Naive thymus-derived CD4-positive, alpha-beta T cell (primary cell): ENCODE data around the gene MEGF8. TPM values are rescaled to one million over a fixed set of nuclear protein-coding genes. Genes with fewer than 3 reads are reported as not detected.
A peak's percentile ranks its signal among the peaks of the same experiment; 100 is the strongest.

Experiments used
- ATAC-seq: fragments of 150-1000 bp; cut with Tn5 transposase; 2 replicates; pipeline ENCODE4 v1.10.0; 2021; ENCODE audit warnings: mild to moderate bottlenecking, moderate library complexity
- CTCF ChIA-PET: fragments of 350-600 bp; sonication (Branson Sonifier 250); formaldehyde crosslinking; loops from one replicate; lab custom pipeline; 2021; ENCODE audit warnings: antibody characterized with exemption; lab: Charles Lee
- POLR2A ChIA-PET: fragments of 350-600 bp; sonication (Branson Sonifier 250); formaldehyde crosslinking; loops from one replicate; lab custom pipeline; 2021; ENCODE audit warnings: antibody characterized with exemption, inconsistent platforms; lab: Charles Lee
- DNase-seq, 9 donors: peaks; one replicate each; pipeline versions ENCODE4 v3.0.0 to v3.0.0-alpha.2; 2020 to 2022; ENCODE audit warnings: mixed read lengths in 1 of 9
- H3K27ac ChIP-seq: one replicate; pipeline ENCODE4 v1.7.0; 2013; ENCODE audit warnings: mild to moderate bottlenecking, low read depth, low read length, moderate library complexity
- H3K27me3 ChIP-seq, 2 donors: one replicate each; pipeline ENCODE4 v1.7.0; 2013; ENCODE audit warnings: low read length in 2 of 2, mild to moderate bottlenecking in 2 of 2, moderate library complexity in 2 of 2; ENCODE audit not compliant: control insufficient read depth in 2 of 2, insufficient read depth in 2 of 2
- H3K36me3 ChIP-seq, 3 experiments: 1 replicate in 2 of 3; 2 replicates in 1 of 3; pipeline ENCODE4 v1.7.0; 2013; ENCODE audit warnings: low read length in 3 of 3, mild to moderate bottlenecking in 3 of 3, moderate library complexity in 1 of 3; ENCODE audit not compliant: insufficient read depth in 3 of 3, control insufficient read depth in 2 of 3
- H3K4me1 ChIP-seq, 2 donors: one replicate each; pipeline ENCODE4 v1.7.0; 2013; ENCODE audit warnings: low read length in 2 of 2, mild to moderate bottlenecking in 2 of 2, moderate library complexity in 1 of 2; ENCODE audit not compliant: control insufficient read depth in 2 of 2, insufficient read depth in 2 of 2
- H3K4me3 ChIP-seq: 2 replicates; pipeline ENCODE4 v1.7.0; 2013; ENCODE audit warnings: mild to moderate bottlenecking, low read length
- H3K9me3 ChIP-seq, 3 experiments: 1 replicate in 2 of 3; 2 replicates in 1 of 3; pipeline ENCODE4 v1.7.0; 2013; ENCODE audit warnings: low read length in 3 of 3; ENCODE audit not compliant: control insufficient read depth in 2 of 3
- H3K27ac Mint-ChIP-seq, 9 donors: one replicate each; pipeline ENCODE4 v1.8.0; 2020 to 2022; ENCODE audit warnings: mixed read lengths in 9 of 9, mild to moderate bottlenecking in 8 of 9, moderate library complexity in 5 of 9, inconsistent platforms in 2 of 9
- H3K27me3 Mint-ChIP-seq, 5 donors: one replicate each; pipeline ENCODE4 v1.8.0; 2021 to 2022; ENCODE audit warnings: mixed read lengths in 5 of 5, mild to moderate bottlenecking in 1 of 5
- H3K36me3 Mint-ChIP-seq, 5 donors: one replicate each; pipeline ENCODE4 v1.8.0; 2020 to 2022; ENCODE audit warnings: mixed read lengths in 5 of 5, mild to moderate bottlenecking in 3 of 5, inconsistent platforms in 1 of 5
- H3K4me1 Mint-ChIP-seq, 7 donors: one replicate each; pipeline ENCODE4 v1.8.0; 2020 to 2022; ENCODE audit warnings: mixed read lengths in 7 of 7, mild to moderate bottlenecking in 3 of 7, inconsistent platforms in 1 of 7
- H3K4me3 Mint-ChIP-seq, 10 donors: one replicate each; pipeline ENCODE4 v1.8.0; 2020 to 2022; ENCODE audit warnings: mild to moderate bottlenecking in 10 of 10, mixed read lengths in 10 of 10, moderate library complexity in 6 of 10, inconsistent platforms in 2 of 10
- H3K9me3 Mint-ChIP-seq, 11 donors: one replicate each; pipeline ENCODE4 v1.8.0; 2020 to 2022; ENCODE audit warnings: mixed read lengths in 11 of 11, mild to moderate bottlenecking in 4 of 11, inconsistent platforms in 1 of 11, moderate library complexity in 1 of 11
- intact Hi-C, 2 donors: fragments of 100-400 bp; cut with micrococcal nuclease; formaldehyde crosslinking; loops; one replicate each; pipeline ENCODE4 v1.15.1; 2023
- polyA plus RNA-seq, 2 donors: library from polyadenylated mRNA; unstranded; fragments of 300-500 nt; fragmentation: Illumina TruSeq; gene quantifications; one replicate each; pipeline ENCODE4 v1.2.3, GENCODE V29; 2021
- total RNA-seq, 6 experiments: library from RNA in 5 of 6; stranded (reverse) in 5 of 6; gene quantifications; 1 replicate in 5 of 6; 2 replicates in 1 of 6; pipeline ENCODE4 v1.2.3 and lab custom pipeline; 2021 to 2026

MEGF8 gene
- total and polyA plus RNA-seq, 7 experiments from 2014 or later = 0.40 to 9.3 (median 8.1) TPM

DNA sequence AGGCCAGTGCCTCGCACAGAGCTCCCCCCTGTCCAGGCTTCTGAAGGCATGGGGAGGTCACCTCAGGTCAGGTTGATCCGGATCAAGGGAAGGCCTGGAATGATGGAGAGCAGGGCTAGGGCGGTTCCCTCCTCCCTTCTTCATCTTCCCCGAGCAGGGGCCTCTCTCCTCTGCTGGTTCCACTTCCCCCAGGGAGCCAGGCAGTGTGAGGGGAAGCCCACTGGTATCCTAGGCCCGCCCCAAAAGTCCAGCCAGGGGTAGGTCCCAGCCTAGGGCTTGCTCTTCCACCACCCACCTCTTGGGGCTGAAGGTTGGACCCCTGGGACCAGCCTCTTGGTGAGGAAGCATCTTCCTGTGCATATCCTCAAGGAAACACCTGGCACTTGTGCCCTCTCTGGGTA, 39.9 kb upstream of the MEGF8 start:
- ATAC-seq (no peak), DNase-seq (no peak)
- H3K4me3 Mint-ChIP-seq = peak overlapping the region; percentile 26 to 100 (median 90)
- H3K36me3 Mint-ChIP-seq = peaks cover 0 to 4% (median 0%) of the 10 kb centered on the region in 5 donors
- H3K27ac Mint-ChIP-seq = peak overlapping the region; percentile 89 to 96 (median 93)
- peaks cover 0 to 4% (median 0%) of the 10 kb centered on the region in 11 donors for H3K9me3 Mint-ChIP-seq
- Histone ChIP-seq H3K9me3 (no peaks in the 10 kb centered on the region), H3K4me3 (no peak overlapping the region), H3K36me3 (peaks cover 0 to 39% (median 15%) of the 10 kb centered on the region in 3 experiments), H3K27me3 (no peaks in the 10 kb centered on the region), H3K27ac (peak overlapping the region; percentile 70), H3K4me1 (peaks cover 30 to 36% of the 10 kb centered on the region in 2 donors)
- intact Hi-C loops = loop anchor here in 1 of 2 donors (1.0 to 10.0 kb wide), 2 partner anchors 11 to 401 kb away; partner anchors contain the start of gene ARHGEF1
- POLR2A ChIA-PET = interaction anchor here (1.2 to 1.6 kb wide), 3 partner anchors 11 to 35 kb away, joined by 3 to 4 read pairs (median 4); no protein-coding TSS in a partner anchor
- no peaks in the 10 kb centered on the region for H3K27me3 Mint-ChIP-seq
- CTCF ChIA-PET = interaction anchor here (0.9 to 1.7 kb wide), 3 partner anchors 11 to 153 kb away, joined by 3 to 8 read pairs (median 6); no protein-coding TSS in a partner anchor
- H3K4me1 Mint-ChIP-seq = peaks cover 9 to 31% (median 19%) of the 10 kb centered on the region in 7 donors

DNA sequence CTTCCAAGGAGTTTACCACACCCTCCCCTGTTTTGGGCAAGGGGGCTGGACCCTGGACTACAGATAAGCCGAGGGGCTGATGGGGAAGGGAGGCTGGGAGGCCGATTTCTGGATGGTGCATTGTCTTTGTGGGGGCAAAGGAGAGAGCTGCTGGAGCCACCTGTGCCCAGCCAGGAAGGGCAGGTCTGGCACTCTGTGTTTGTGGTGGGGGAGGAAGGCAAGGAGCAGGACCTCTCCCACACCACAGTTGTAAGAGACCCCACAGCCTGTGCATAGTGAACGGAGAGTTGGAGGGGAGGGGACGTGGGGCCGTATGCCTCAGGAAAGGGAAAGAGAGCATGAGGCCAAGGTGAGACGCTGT, 39.5 kb upstream of the MEGF8 start:
- Mint-ChIP-seq H3K4me1 (peaks cover 9 to 31% (median 19%) of the 10 kb centered on the region in 7 donors), H3K27ac (peak overlapping the region in 8 of 9 donors; percentile 75 to 96 (median 91)), H3K9me3 (peaks cover 0 to 4% (median 0%) of the 10 kb centered on the region in 11 donors), H3K27me3 (no peaks in the 10 kb centered on the region), H3K36me3 (peaks cover 0 to 4% (median 0%) of the 10 kb centered on the region in 5 donors), H3K4me3 (peak overlapping the region in 9 of 10 donors; percentile 23 to 100 (median 89))
- no peak for DNase-seq
- H3K36me3 ChIP-seq = peaks cover 0 to 44% (median 15%) of the 10 kb centered on the region in 3 experiments
- ChIA-PET POLR2A (no interaction called here), CTCF (interaction anchor here (0.9 to 1.7 kb wide), 2 partner anchors 10 to 12 kb away, joined by 3 to 8 read pairs; no protein-coding TSS in a partner anchor)
- intact Hi-C loops = loop anchor here in 1 of 2 donors (1.0 to 10.0 kb wide), 2 partner anchors 10 to 401 kb away; partner anchors contain the start of gene ARHGEF1
- no peak overlapping the region for H3K4me3 ChIP-seq
- ATAC-seq = no peak
- peak overlapping the region; percentile 70 for H3K27ac ChIP-seq
- H3K27me3 ChIP-seq = no peaks in the 10 kb centered on the region
- H3K4me1 ChIP-seq = peaks cover 30 to 36% of the 10 kb centered on the region in 2 donors
- no peaks in the 10 kb centered on the region for H3K9me3 ChIP-seq

DNA sequence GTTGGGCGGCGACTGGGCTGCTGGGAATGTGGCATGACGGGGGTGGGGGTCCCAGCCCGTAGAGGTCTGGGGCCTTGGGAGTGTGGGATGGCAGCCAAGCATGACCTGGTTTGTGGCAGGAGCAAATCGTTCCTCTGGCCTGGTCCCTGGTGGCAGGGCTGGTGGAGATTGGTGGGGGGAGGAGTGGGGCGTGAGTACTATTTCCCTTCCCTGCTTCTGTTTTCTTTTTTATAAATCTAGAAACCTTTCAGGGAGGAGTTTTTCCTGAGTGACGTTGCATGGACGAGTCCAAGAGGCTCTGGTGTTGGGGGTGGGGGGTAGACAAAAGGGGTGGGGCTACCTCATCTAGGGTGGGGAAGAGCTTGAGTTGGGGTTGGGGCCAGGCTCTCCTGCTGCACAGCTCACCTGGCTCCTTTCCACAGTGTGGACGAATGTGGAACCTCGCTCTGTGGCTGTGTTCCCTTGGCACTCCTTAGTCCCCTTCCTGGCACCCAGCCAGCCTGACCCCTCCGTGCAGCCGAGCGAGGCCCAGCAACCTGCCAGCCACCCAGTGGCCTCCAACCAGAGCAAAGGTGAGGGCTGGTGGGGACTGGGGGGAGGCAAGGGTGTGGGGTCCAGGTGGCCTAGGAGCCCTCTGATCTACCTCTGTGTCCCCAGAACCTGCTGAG, 39.0 kb upstream of the MEGF8 start:
- Histone ChIP-seq H3K4me1 (peaks cover 26 to 32% of the 10 kb centered on the region in 2 donors), H3K9me3 (no peaks in the 10 kb centered on the region), H3K36me3 (peaks cover 0 to 49% (median 15%) of the 10 kb centered on the region in 3 experiments), H3K27me3 (no peaks in the 10 kb centered on the region), H3K27ac (peak overlapping the region; percentile 70), H3K4me3 (no peak overlapping the region)
- DNase-seq (no peak), ATAC-seq (no peak)
- H3K27me3 Mint-ChIP-seq = no peaks in the 10 kb centered on the region
- H3K36me3 Mint-ChIP-seq = peaks cover 0 to 4% (median under 1%) of the 10 kb centered on the region in 5 donors
- POLR2A ChIA-PET = no interaction called here
- H3K9me3 Mint-ChIP-seq = peaks cover 0 to 6% (median 0%) of the 10 kb centered on the region in 11 donors
- CTCF ChIA-PET = no interaction called here
- intact Hi-C loops = loop anchor here in 1 of 2 donors (10.0 kb wide), 1 partner anchor 402 kb away; the partner anchor contains the start of gene ARHGEF1
- H3K4me3 Mint-ChIP-seq = peak overlapping the region in 7 of 10 donors; percentile 19 to 100 (median 87)
- peak overlapping the region in 8 of 9 donors; percentile 75 to 96 (median 91) for H3K27ac Mint-ChIP-seq
- peaks cover 10 to 31% (median 20%) of the 10 kb centered on the region in 7 donors for H3K4me1 Mint-ChIP-seq

DNA sequence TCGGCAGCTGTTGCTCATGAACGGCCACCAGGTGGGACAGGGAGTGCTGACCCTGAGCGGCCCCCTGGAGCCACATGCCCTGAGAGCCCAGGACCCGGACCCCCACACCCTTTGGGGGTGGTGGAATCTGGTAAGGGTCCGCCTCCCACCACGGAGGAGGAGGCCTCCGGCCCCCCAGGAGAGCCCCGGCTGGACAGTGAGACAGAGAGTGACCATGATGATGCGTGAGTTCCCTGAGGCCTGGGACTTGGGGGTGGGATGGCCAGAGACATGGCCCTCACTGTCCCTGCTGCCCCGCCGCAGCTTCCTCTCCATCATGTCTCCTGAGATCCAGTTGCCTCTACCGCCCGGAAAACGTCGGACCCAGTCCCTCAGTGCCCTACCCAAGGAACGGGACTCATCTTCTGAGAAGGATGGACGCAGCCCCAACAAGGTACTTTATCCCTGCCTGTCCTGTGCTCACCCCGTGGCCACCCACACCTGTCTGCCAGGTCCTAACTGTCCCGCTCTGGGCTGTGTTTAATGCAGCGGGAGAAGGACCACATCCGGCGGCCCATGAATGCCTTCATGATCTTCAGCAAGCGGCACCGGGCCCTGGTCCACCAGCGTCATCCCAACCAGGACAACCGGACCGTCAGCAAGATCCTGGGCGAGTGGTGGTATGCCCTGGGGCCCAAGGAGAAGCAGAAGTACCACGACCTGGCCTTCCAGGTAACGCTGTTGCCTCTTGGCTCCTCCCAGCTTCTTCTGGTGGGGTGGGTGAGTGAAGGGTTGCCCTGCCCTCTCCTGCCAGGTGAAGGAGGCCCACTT, 38.2 kb upstream of the MEGF8 start:
- ChIA-PET CTCF (no interaction called here), POLR2A (no interaction called here)
- peaks cover 0 to 9% (median 5%) of the 10 kb centered on the region in 5 donors for H3K36me3 Mint-ChIP-seq
- peaks cover 17 to 31% (median 26%) of the 10 kb centered on the region in 7 donors for H3K4me1 Mint-ChIP-seq
- Histone ChIP-seq H3K36me3 (peaks cover 0 to 56% (median 15%) of the 10 kb centered on the region in 3 experiments), H3K27ac (no peak overlapping the region), H3K9me3 (no peaks in the 10 kb centered on the region), H3K4me3 (no peak overlapping the region), H3K4me1 (peaks cover 19 to 24% of the 10 kb centered on the region in 2 donors), H3K27me3 (no peaks in the 10 kb centered on the region)
- DNase-seq (no peak), ATAC-seq (no peak)
- peak overlapping the region in 2 of 9 donors; percentile 9 to 56 for H3K27ac Mint-ChIP-seq
- peaks cover 0 to 6% (median 0%) of the 10 kb centered on the region in 11 donors for H3K9me3 Mint-ChIP-seq
- H3K27me3 Mint-ChIP-seq = no peaks in the 10 kb centered on the region
- H3K4me3 Mint-ChIP-seq = peak overlapping the region in 1 of 10 donors; percentile 41
- intact Hi-C loops = loop anchor here in 1 of 2 donors (10.0 kb wide), 1 partner anchor 402 kb away; the partner anchor contains the start of gene ARHGEF1

DNA sequence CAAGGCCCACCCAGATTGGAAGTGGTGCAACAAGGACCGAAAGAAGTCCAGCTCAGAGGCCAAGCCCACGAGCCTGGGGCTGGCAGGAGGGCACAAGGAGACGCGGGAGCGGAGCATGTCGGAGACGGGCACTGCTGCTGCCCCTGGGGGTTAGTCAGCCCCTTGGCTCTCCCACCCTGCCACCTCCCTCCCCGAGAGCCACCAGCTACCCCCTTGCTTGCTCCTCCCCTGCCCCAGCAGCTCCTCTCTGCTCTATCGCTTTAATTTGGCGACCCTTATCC, 37.7 kb upstream of the MEGF8 start:
- ChIA-PET CTCF (interaction anchor here (1.0 kb wide), 1 partner anchor 113 kb away, joined by 4 read pairs; no protein-coding TSS in a partner anchor), POLR2A (no interaction called here)
- DNase-seq (no peak), ATAC-seq (no peak)
- H3K4me3 ChIP-seq = no peak overlapping the region
- H3K27ac Mint-ChIP-seq = peak overlapping the region in 1 of 9 donors; percentile 56
- peaks cover 0 to 9% (median 5%) of the 10 kb centered on the region in 5 donors for H3K36me3 Mint-ChIP-seq
- no peaks in the 10 kb centered on the region for H3K9me3 ChIP-seq
- H3K27me3 ChIP-seq = no peaks in the 10 kb centered on the region
- no peak overlapping the region for H3K27ac ChIP-seq
- H3K4me3 Mint-ChIP-seq = no peak overlapping the region
- peaks cover 17 to 27% (median 26%) of the 10 kb centered on the region in 7 donors for H3K4me1 Mint-ChIP-seq
- H3K27me3 Mint-ChIP-seq = no peaks in the 10 kb centered on the region
- intact Hi-C loops = loop anchor here in 1 of 2 donors (10.0 kb wide), 1 partner anchor 403 kb away; the partner anchor contains the start of gene ARHGEF1
- peaks cover 0 to 4% (median 0%) of the 10 kb centered on the region in 11 donors for H3K9me3 Mint-ChIP-seq
- peaks cover 14 to 19% of the 10 kb centered on the region in 2 donors for H3K4me1 ChIP-seq
- peaks cover 0 to 62% (median 15%) of the 10 kb centered on the region in 3 experiments for H3K36me3 ChIP-seq

DNA sequence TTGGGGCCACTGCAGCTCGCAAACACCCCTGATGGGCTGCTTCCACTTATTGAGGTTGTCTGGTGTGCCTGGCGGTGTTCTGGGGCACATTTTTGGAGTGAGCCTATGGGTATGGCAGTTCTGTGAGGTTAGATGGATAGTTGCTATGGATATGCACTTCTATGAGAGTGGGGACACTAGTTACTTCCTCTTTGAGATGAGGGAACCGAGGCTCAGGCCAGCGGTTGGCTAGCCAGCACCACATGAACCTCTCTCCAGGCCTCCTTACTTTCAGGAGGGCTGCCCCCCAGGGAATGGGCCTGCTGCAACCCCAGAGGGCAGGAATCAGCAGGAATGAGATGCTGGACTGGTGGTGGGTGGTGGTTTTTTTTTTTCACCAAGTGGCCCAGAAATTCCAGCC, 37.0 kb upstream of the MEGF8 start:
- H3K36me3 Mint-ChIP-seq = peaks cover 0 to 11% (median 7%) of the 10 kb centered on the region in 5 donors
- H3K36me3 ChIP-seq = peaks cover 0 to 68% (median 15%) of the 10 kb centered on the region in 3 experiments

More for the DNA sequence above, 37.0 kb upstream of the MEGF8 start:
- Mint-ChIP-seq H3K27me3 (no peaks in the 10 kb centered on the region), H3K4me1 (peaks cover 17 to 29% (median 26%) of the 10 kb centered on the region in 7 donors), H3K27ac (peak overlapping the region in 2 of 9 donors; percentile 27 to 74), H3K9me3 (peaks cover 0 to 4% (median 0%) of the 10 kb centered on the region in 11 donors), H3K4me3 (no peak overlapping the region)
- peaks cover 10 to 14% of the 10 kb centered on the region in 2 donors for H3K4me1 ChIP-seq
- no peaks in the 10 kb centered on the region for H3K27me3 ChIP-seq
- intact Hi-C loops = loop anchor here in 1 of 2 donors (10.0 kb wide), 1 partner anchor 404 kb away; the partner anchor contains the start of gene ARHGEF1
- CTCF ChIA-PET = interaction anchor here (1.0 kb wide), 1 partner anchor 112 kb away, joined by 4 read pairs; no protein-coding TSS in a partner anchor
- no peak overlapping the region for H3K27ac ChIP-seq
- no peak for DNase-seq
- no peak overlapping the region for H3K4me3 ChIP-seq
- POLR2A ChIA-PET = no interaction called here
- ATAC-seq = no peak
- H3K9me3 ChIP-seq = no peaks in the 10 kb centered on the region
